Measurements from ENCODE around the gene VIPR1. TPM values are rescaled to one million over a fixed set of nuclear protein-coding genes. Genes with fewer than 3 reads are reported as not detected.

Gene VIPR1
- total and polyA plus RNA-seq, 4 donors: 2.3 to 41.8 (median 14.6) TPM

- Histone ChIP-seq H3K9me3 (ENCODE audit: control insufficient read depth in 4 of 4, low read length in 3 of 4) (no peaks in the 10 kb centered on the region), H3K36me3 (ENCODE audit: control insufficient read depth in 4 of 4, insufficient read depth in 3 of 4, low read depth in 1 of 4, low read length in 3 of 4) (peaks cover 3 to 9% (median 5%) of the 10 kb centered on the region in 4 donors), H3K27ac (ENCODE audit: low read depth in 1 of 2, low read length in 2 of 2) (no peak overlapping the region), H3K4me3 (ENCODE audit: low read depth in 1 of 3, low read length in 3 of 3) (no peak overlapping the region), H3K9ac (ENCODE audit: low read depth in 1 of 2, low read length in 2 of 2) (no peak overlapping the region), H3K4me1 (ENCODE audit: control insufficient read depth in 4 of 4, insufficient read depth in 4 of 4, low read length in 3 of 4) (no peaks in the 10 kb centered on the region), H3K27me3 (ENCODE audit: control insufficient read depth in 4 of 4, insufficient read depth in 4 of 4, low read length in 3 of 4) (no peaks in the 10 kb centered on the region)
- 82% methylated on average over 2 of the region's 2 CpGs for WGBS
- DNase-seq (ENCODE audit: low spot score): no peak
- TF ChIP-seq TAF1 (conservative IDR thresholded peaks at IDR 0.05) (no peak), EGR1 (IDR thresholded peaks at IDR 0.05; ENCODE audit: low read depth in 2 of 2) (no peak), HNF4G (IDR thresholded peaks at IDR 0.05) (no peak), RAD21 (IDR thresholded peaks at IDR 0.05) (no peak), SP1 (IDR thresholded peaks at IDR 0.05) (no peak), YY1 (IDR thresholded peaks at IDR 0.05) (no peak), FOXA2 (IDR thresholded peaks at IDR 0.05) (no peak)
Observed at GRCh38 chr3:42569593-42570142, 67.2 kb downstream of the VIPR1 start.

GRCh38 chr3:42572278-42572677, 69.8 kb downstream of the VIPR1 start:
- TF ChIP-seq CTCF (IDR thresholded peaks at IDR 0.05; ENCODE audit: low read depth, low read length, missing input control): peak; percentile 39
- TF ChIP-seq RAD21 (IDR thresholded peaks at IDR 0.05): peak; percentile 70 to 80
- TF ChIP-seq, protein P1, sequence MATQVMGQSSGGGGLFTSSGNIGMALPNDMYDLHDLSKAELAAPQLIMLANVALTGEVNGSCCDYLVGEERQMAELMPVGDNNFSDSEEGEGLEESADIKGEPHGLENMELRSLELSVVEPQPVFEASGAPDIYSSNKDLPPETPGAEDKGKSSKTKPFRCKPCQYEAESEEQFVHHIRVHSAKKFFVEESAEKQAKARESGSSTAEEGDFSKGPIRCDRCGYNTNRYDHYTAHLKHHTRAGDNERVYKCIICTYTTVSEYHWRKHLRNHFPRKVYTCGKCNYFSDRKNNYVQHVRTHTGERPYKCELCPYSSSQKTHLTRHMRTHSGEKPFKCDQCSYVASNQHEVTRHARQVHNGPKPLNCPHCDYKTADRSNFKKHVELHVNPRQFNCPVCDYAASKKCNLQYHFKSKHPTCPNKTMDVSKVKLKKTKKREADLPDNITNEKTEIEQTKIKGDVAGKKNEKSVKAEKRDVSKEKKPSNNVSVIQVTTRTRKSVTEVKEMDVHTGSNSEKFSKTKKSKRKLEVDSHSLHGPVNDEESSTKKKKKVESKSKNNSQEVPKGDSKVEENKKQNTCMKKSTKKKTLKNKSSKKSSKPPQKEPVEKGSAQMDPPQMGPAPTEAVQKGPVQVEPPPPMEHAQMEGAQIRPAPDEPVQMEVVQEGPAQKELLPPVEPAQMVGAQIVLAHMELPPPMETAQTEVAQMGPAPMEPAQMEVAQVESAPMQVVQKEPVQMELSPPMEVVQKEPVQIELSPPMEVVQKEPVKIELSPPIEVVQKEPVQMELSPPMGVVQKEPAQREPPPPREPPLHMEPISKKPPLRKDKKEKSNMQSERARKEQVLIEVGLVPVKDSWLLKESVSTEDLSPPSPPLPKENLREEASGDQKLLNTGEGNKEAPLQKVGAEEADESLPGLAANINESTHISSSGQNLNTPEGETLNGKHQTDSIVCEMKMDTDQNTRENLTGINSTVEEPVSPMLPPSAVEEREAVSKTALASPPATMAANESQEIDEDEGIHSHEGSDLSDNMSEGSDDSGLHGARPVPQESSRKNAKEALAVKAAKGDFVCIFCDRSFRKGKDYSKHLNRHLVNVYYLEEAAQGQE (IDR thresholded peaks at IDR 0.05): no peak
- no peak for TF ChIP-seq EGR1 (IDR thresholded peaks at IDR 0.05; ENCODE audit: low read depth in 2 of 2)
- Histone ChIP-seq H3K9me3 (ENCODE audit: control insufficient read depth in 4 of 4, low read length in 3 of 4) (no peaks in the 10 kb centered on the region), H3K27me3 (ENCODE audit: control insufficient read depth in 4 of 4, insufficient read depth in 4 of 4, low read length in 3 of 4) (no peaks in the 10 kb centered on the region), H3K9ac (ENCODE audit: low read depth in 1 of 2, low read length in 2 of 2) (no peak overlapping the region), H3K36me3 (ENCODE audit: control insufficient read depth in 4 of 4, insufficient read depth in 3 of 4, low read depth in 1 of 4, low read length in 3 of 4) (peaks cover 0 to 4% (median 2%) of the 10 kb centered on the region in 4 donors), H3K27ac (ENCODE audit: low read depth in 1 of 2, low read length in 2 of 2) (no peak overlapping the region), H3K4me3 (ENCODE audit: low read depth in 1 of 3, low read length in 3 of 3) (no peak overlapping the region), H3K4me1 (ENCODE audit: control insufficient read depth in 4 of 4, insufficient read depth in 4 of 4, low read length in 3 of 4) (no peaks in the 10 kb centered on the region)
- WGBS: 66% methylated on average over 3 of the region's 3 CpGs
- peak; percentile 56 for DNase-seq (ENCODE audit: low spot score)

DNA sequence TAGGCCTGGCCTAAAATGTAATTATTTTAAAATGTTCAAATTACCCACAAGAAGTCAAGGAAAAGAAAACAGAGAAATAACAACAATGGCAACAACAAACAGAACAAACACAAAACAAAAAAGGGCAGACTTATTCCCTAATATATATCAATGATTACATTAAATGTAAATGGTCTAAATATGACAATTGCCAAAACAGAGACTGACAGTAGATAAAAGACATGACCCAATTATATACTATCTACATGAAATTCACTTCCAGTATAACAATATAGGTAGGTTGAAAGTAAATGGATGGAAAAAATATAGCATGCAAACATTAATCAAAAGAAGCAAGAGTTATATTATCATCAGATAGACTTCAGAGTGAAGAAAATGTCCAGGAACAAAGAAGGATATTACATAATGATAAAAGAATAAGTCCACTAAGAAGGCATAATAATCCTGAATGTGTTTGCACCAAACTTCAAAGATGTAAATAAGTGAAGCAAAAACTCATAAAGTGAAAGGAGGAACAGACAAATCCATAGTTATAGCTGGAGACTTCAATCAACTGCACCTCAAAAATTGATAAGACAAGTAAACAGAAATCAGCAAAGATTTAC, 72.8 kb downstream of the VIPR1 start:
- DNase-seq (ENCODE audit: low spot score): no peak

More for the DNA sequence above, 72.8 kb downstream of the VIPR1 start:
- Histone ChIP-seq H3K4me3 (ENCODE audit: low read depth in 1 of 3, low read length in 3 of 3) (no peak overlapping the region), H3K9ac (ENCODE audit: low read depth in 1 of 2, low read length in 2 of 2) (no peak overlapping the region), H3K4me1 (ENCODE audit: control insufficient read depth in 4 of 4, insufficient read depth in 4 of 4, low read length in 3 of 4) (peaks cover 0 to under 1% (median under 1%) of the 10 kb centered on the region in 4 donors), H3K9me3 (ENCODE audit: control insufficient read depth in 4 of 4, low read length in 3 of 4) (no peaks in the 10 kb centered on the region), H3K36me3 (ENCODE audit: control insufficient read depth in 4 of 4, insufficient read depth in 3 of 4, low read depth in 1 of 4, low read length in 3 of 4) (no peaks in the 10 kb centered on the region), H3K27ac (ENCODE audit: low read depth in 1 of 2, low read length in 2 of 2) (no peak overlapping the region), H3K27me3 (ENCODE audit: control insufficient read depth in 4 of 4, insufficient read depth in 4 of 4, low read length in 3 of 4) (no peaks in the 10 kb centered on the region)
- TF ChIP-seq SP1 (IDR thresholded peaks at IDR 0.05) (no peak), TAF1 (conservative IDR thresholded peaks at IDR 0.05) (no peak), NR2F2 (IDR thresholded peaks at IDR 0.05) (no peak), RXRA (IDR thresholded peaks at IDR 0.05) (no peak), HNF4G (IDR thresholded peaks at IDR 0.05) (no peak), EGR1 (IDR thresholded peaks at IDR 0.05; ENCODE audit: low read depth in 2 of 2) (no peak)
